Activated naive CD4-positive, alpha-beta T cell treated with anti-CD3 and anti-CD28 coated beads, Interleukin-2, amount 10 ng/mL, durations not matched to agents 7 days and 5 days (primary cell): ENCODE results near the gene OGFR.

ENCODE experiments used
- CTCF ChIA-PET: fragments of 350-600 bp; sonication (Branson Sonifier 250); formaldehyde crosslinking; loops from one replicate; lab custom pipeline; 2021; ENCODE audit warnings: antibody characterized with exemption; lab: Charles Lee
- DNase-seq: peaks from one replicate; pipeline ENCODE4 v3.0.0-alpha.2; 2020
- H3K27ac Mint-ChIP-seq: one replicate; pipeline ENCODE4 v1.8.0; 2021; ENCODE audit warnings: mild to moderate bottlenecking, moderate library complexity, mixed read lengths
- H3K27me3 Mint-ChIP-seq: one replicate; pipeline ENCODE4 v1.8.0; 2021; ENCODE audit warnings: mild to moderate bottlenecking, mixed read lengths
- H3K36me3 Mint-ChIP-seq: one replicate; pipeline ENCODE4 v1.8.0; 2021; ENCODE audit warnings: mixed read lengths
- H3K4me1 Mint-ChIP-seq: one replicate; pipeline ENCODE4 v1.8.0; 2021; ENCODE audit warnings: mixed read lengths
- H3K4me3 Mint-ChIP-seq: one replicate; pipeline ENCODE4 v1.8.0; 2021; ENCODE audit warnings: mild to moderate bottlenecking, moderate library complexity, mixed read lengths
- H3K9me3 Mint-ChIP-seq: one replicate; pipeline ENCODE4 v1.8.0; 2021; ENCODE audit warnings: mixed read lengths

Gene OGFR

DNA sequence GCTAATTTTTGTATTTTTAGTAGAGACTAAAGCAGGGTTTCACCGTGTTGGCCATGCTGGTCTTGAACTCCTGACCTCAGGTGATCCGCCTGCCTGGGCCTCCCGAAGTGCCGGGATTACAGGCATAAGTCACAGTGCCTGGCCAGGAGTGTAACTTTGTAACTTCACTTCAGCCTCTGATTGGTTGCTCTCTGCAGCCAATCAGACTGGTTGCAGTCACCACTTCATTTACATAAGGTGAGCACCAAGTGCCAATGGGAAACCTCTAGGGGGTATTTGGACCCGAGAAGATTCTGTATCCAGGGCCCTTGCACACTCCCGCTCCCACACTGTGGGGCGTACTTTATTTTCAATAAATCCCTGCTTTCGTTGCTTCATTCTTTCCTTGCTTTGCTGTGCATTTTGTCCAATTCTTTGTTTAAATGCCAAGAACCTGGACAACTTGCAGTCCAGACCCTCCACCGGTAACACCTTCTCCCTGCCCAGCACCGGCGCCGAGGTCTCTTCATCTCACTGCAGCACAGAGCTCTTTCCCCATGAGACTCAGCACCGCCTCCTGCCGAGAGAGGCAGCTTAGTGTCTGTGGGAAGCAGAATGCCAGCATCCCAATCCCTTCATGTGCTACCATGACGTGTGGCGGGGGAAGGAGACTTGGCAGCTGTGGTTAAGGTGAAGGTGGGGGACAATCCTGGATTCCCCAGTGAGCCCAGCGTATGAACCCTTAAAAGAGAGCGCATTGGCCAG lies 22.3 kb upstream of the OGFR start:
- Mint-ChIP-seq H3K27ac (no peak overlapping the region), H3K9me3 (peaks cover under 1% of the 10 kb centered on the region), H3K4me1 (peaks cover 14% of the 10 kb centered on the region), H3K4me3 (no peak overlapping the region), H3K27me3 (peaks cover 9% of the 10 kb centered on the region), H3K36me3 (no peaks in the 10 kb centered on the region)
- no peak for DNase-seq
- CTCF ChIA-PET: interaction anchor here (0.7 to 1.2 kb wide), 3 partner anchors 9 to 42 kb away, joined by 4 to 5 read pairs (median 4); no protein-coding TSS in a partner anchor

DNA sequence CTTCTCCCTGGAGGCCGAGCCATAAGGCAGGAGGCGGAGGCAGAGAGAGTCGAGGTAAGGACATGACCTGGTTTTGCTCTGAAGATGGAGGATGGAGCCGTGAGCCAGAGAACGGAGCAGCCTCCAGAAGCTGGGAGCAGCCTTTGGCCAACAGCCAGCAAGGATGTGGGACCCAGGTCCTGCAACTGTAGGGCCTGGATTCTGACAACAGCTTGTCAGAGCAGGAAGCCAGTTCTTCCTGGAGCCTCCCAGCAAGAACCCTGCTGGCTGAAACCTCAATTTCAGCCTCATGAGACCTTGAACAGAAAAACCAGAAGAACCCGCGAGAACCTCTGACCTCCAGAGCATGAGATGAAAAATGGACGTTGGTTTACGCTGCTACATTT lies 21.7 kb upstream of the OGFR start:
- Mint-ChIP-seq H3K9me3 (no peaks in the 10 kb centered on the region), H3K4me3 (no peak overlapping the region)

DNA sequence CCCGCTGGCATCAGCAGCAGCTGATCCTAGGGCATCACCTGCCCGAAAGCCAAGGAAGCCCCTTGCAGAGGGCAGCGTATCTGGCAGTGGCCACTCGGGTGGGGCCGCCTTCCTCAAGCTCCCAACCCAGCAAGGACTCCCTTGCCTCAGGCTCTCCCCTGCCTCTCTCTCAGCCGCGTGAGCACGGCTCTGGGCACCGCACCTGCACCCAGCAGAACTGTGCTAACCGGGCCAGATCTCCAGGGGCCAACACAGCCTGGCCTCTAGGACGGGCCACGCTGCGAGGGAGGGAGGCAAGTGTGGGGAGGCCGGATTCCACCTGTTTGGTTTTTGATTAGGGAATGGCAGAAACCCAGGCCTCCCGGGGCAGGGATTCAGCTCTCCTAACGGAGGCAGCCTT lies 20.1 kb upstream of the OGFR start:
- Mint-ChIP-seq H3K36me3 (no peaks in the 10 kb centered on the region), H3K27ac (no peak overlapping the region), H3K9me3 (no peaks in the 10 kb centered on the region), H3K27me3 (peaks cover 27% of the 10 kb centered on the region), H3K4me1 (peaks cover 4% of the 10 kb centered on the region), H3K4me3 (no peak overlapping the region)
- DNase-seq: no peak
- CTCF ChIA-PET: no interaction called here

More for the DNA sequence above, 21.7 kb upstream of the OGFR start:
- Mint-ChIP-seq H3K27me3 (peaks cover 12% of the 10 kb centered on the region), H3K36me3 (no peaks in the 10 kb centered on the region), H3K4me1 (peaks cover 11% of the 10 kb centered on the region), H3K27ac (no peak overlapping the region)
- CTCF ChIA-PET: interaction anchor here (0.7 to 1.2 kb wide), 3 partner anchors 9 to 43 kb away, joined by 4 to 5 read pairs (median 4); no protein-coding TSS in a partner anchor
- no peak for DNase-seq

GRCh38 chr20:62785393-62785792 lies 19.2 kb upstream of the OGFR start:
- H3K27me3 Mint-ChIP-seq: peaks cover 36% of the 10 kb centered on the region

DNA sequence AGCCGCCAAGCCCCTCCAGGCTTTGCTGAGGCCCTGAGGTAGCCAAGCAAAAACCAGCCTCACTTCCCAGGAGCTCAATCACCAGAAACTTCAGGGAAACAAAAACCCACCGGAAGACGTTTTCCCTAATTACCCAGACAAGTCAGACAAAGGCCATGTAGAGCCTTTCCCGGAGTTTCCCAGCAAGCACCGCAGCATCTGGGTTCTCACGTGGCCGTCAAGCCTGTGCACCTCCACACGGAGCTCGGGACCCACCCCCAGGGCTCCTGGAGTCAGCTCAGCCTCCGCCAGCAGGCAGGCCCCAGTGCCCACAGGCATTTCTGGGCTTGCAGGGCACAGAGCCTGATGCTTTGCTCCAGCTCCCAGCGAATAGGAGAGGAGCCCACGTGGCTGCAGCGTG lies 18.5 kb upstream of the OGFR start:
- H3K27me3 Mint-ChIP-seq: peaks cover 39% of the 10 kb centered on the region
- DNase-seq: no peak
- H3K4me3 Mint-ChIP-seq: no peak overlapping the region
- H3K36me3 Mint-ChIP-seq: no peaks in the 10 kb centered on the region
- H3K27ac Mint-ChIP-seq: no peak overlapping the region
- CTCF ChIA-PET: interaction anchor here (1.0 kb wide), 1 partner anchor 287 kb away, joined by 3 read pairs; no protein-coding TSS in a partner anchor
- H3K9me3 Mint-ChIP-seq: no peaks in the 10 kb centered on the region
- H3K4me1 Mint-ChIP-seq: peaks cover 7% of the 10 kb centered on the region

More at GRCh38 chr20:62785393-62785792, 19.2 kb upstream of the OGFR start:
- Mint-ChIP-seq H3K9me3 (no peaks in the 10 kb centered on the region), H3K27ac (no peak overlapping the region), H3K36me3 (no peaks in the 10 kb centered on the region), H3K4me1 (peaks cover 4% of the 10 kb centered on the region), H3K4me3 (no peak overlapping the region)
- CTCF ChIA-PET: no interaction called here
- no peak for DNase-seq

- no peak overlapping the region for H3K4me3 Mint-ChIP-seq
- no peaks in the 10 kb centered on the region for H3K9me3 Mint-ChIP-seq
- CTCF ChIA-PET: no interaction called here
- no peak overlapping the region for H3K27ac Mint-ChIP-seq
- peaks cover 44% of the 10 kb centered on the region for H3K27me3 Mint-ChIP-seq
- peaks cover 14% of the 10 kb centered on the region for H3K4me1 Mint-ChIP-seq
- DNase-seq: no peak
- H3K36me3 Mint-ChIP-seq: no peaks in the 10 kb centered on the region
Measured at GRCh38 chr20:62787321-62787720, 17.3 kb upstream of the OGFR start.

DNA sequence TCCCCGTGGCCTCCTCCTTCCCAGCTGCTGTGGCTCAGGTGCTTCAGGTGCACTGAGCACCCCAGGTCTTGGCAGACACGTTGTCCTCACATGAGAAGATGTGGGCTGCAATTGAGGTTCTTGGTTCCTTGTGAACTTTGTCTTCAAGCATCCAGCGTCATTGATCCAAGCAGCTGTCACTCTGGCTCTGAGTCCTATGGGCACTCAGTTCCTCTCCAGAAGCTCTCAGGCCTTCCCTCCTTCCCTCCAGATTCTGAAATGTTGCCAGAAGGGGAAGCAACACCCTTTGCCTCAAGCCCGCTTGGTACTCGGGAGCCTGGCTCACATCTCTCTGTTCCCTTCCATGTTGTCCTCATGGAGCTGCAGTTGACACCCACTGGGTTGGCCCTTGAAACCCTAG lies 16.8 kb upstream of the OGFR start:
- H3K4me1 Mint-ChIP-seq: peaks cover 19% of the 10 kb centered on the region
- CTCF ChIA-PET: interaction anchor here (4.9 kb wide), 1 partner anchor 288 kb away, joined by 28 read pairs; no protein-coding TSS in a partner anchor
- DNase-seq: no peak
- peaks cover 38% of the 10 kb centered on the region for H3K27me3 Mint-ChIP-seq
- H3K9me3 Mint-ChIP-seq: no peaks in the 10 kb centered on the region
- no peaks in the 10 kb centered on the region for H3K36me3 Mint-ChIP-seq
- no peak overlapping the region for H3K4me3 Mint-ChIP-seq
- peak overlapping the region; percentile 35 for H3K27ac Mint-ChIP-seq

- CTCF ChIA-PET: interaction anchor here (0.8 to 4.9 kb wide), 2 partner anchors 110 to 289 kb away, joined by 4 to 28 read pairs; no protein-coding TSS in a partner anchor
- no peak for DNase-seq
- H3K36me3 Mint-ChIP-seq: no peaks in the 10 kb centered on the region
- no peak overlapping the region for H3K27ac Mint-ChIP-seq
- H3K4me3 Mint-ChIP-seq: no peak overlapping the region
- peaks cover 23% of the 10 kb centered on the region for H3K4me1 Mint-ChIP-seq
- no peaks in the 10 kb centered on the region for H3K9me3 Mint-ChIP-seq
- H3K27me3 Mint-ChIP-seq: peaks cover 35% of the 10 kb centered on the region
Measured at GRCh38 chr20:62788607-62789006, 16.0 kb upstream of the OGFR start.

- Mint-ChIP-seq H3K27ac (no peak overlapping the region), H3K9me3 (no peaks in the 10 kb centered on the region), H3K27me3 (peaks cover 35% of the 10 kb centered on the region), H3K36me3 (no peaks in the 10 kb centered on the region), H3K4me3 (no peak overlapping the region), H3K4me1 (peaks cover 34% of the 10 kb centered on the region)
- CTCF ChIA-PET: interaction anchor here (1.0 to 4.9 kb wide), 5 partner anchors 48 to 290 kb away, joined by 4 to 28 read pairs (median 6); no protein-coding TSS in a partner anchor
- no peak for DNase-seq
Measured at GRCh38 chr20:62790075-62790474, 14.6 kb upstream of the OGFR start.

GRCh38 chr20:62791301-62792181 lies 13.1 kb upstream of the OGFR start:
- H3K4me3 Mint-ChIP-seq: no peak overlapping the region
- no peaks in the 10 kb centered on the region for H3K9me3 Mint-ChIP-seq
- DNase-seq: peak; percentile 88
- no peaks in the 10 kb centered on the region for H3K36me3 Mint-ChIP-seq
- H3K4me1 Mint-ChIP-seq: peaks cover 38% of the 10 kb centered on the region
- H3K27ac Mint-ChIP-seq: peak overlapping the region; percentile 67
- CTCF ChIA-PET: interaction anchor here (0.6 to 4.9 kb wide), 31 partner anchors 8 to 489 kb away, joined by 3 to 28 read pairs (median 4); partner anchors contain the start of genes ADRM1 and OGFR
- H3K27me3 Mint-ChIP-seq: peaks cover 35% of the 10 kb centered on the region

DNA sequence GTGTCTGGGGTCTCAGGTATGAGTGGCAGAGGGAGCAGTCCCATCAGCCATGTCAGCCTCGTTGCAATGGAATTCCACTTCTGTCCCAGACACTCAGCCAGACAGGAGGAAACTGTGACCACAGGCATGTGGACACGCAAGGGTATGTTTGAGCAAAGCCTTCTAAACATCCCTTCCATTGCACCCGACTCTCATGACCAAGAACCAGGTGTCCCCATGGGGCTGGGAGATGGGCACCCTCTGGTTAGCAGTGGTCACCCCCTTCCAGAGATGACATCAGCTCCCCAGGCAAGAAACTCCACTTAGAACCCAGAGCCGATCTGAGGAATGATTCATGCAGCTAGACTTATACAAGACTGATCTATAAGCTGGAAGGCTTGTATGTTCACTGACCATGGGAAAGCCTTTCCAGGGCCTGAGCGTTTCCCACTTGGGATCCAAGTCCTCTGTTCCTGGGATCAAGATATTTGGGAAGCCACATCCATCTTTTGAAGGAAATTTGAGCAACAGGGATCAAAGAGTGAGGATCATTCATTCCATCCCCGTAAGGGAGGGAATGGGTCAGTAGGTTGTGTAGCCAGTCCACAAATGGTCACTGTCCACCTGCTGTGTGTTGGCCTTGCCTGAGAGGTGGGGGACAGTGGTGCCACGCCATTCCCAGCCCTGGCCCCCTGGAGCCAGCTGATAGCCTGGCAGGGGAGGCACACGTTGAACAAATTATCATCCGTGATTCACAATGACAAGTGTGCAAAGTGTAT lies 12.3 kb upstream of the OGFR start:
- H3K9me3 Mint-ChIP-seq: no peaks in the 10 kb centered on the region
- H3K27ac Mint-ChIP-seq: peak overlapping the region; percentile 97
- CTCF ChIA-PET: interaction anchor here (0.6 to 4.9 kb wide), 31 partner anchors 9 to 490 kb away, joined by 3 to 28 read pairs (median 4); partner anchors contain the start of genes ADRM1 and OGFR
- DNase-seq: no peak
- peaks cover 35% of the 10 kb centered on the region for H3K27me3 Mint-ChIP-seq
- H3K4me3 Mint-ChIP-seq: peak overlapping the region; percentile 37
- H3K36me3 Mint-ChIP-seq: peaks cover under 1% of the 10 kb centered on the region
- peaks cover 43% of the 10 kb centered on the region for H3K4me1 Mint-ChIP-seq

GRCh38 chr20:62792940-62793756 lies 11.5 kb upstream of the OGFR start:
- H3K4me1 Mint-ChIP-seq: peaks cover 50% of the 10 kb centered on the region
- DNase-seq: no peak
- H3K27ac Mint-ChIP-seq: peak overlapping the region; percentile 97
- CTCF ChIA-PET: interaction anchor here (0.6 to 4.9 kb wide), 17 partner anchors 10 to 408 kb away, joined by 3 to 28 read pairs (median 5); no protein-coding TSS in a partner anchor
- no peaks in the 10 kb centered on the region for H3K9me3 Mint-ChIP-seq
- peaks cover 3% of the 10 kb centered on the region for H3K36me3 Mint-ChIP-seq
- H3K27me3 Mint-ChIP-seq: peaks cover 29% of the 10 kb centered on the region
- peak overlapping the region; percentile 16 for H3K4me3 Mint-ChIP-seq

- no peak for DNase-seq
- Mint-ChIP-seq H3K27me3 (peaks cover 25% of the 10 kb centered on the region), H3K4me1 (peaks cover 53% of the 10 kb centered on the region), H3K9me3 (no peaks in the 10 kb centered on the region), H3K36me3 (peaks cover 8% of the 10 kb centered on the region), H3K4me3 (peak overlapping the region; percentile 64), H3K27ac (peak overlapping the region; percentile 97)
- CTCF ChIA-PET: interaction anchor here (1.0 to 2.2 kb wide), 3 partner anchors 14 to 294 kb away, joined by 4 to 14 read pairs (median 7); no protein-coding TSS in a partner anchor
Measured at GRCh38 chr20:62793757-62794006, 11.0 kb upstream of the OGFR start.
